ENCODE measurements around the gene SKOR1.

GRCh38 chr15:67840749-67841512, 15.6 kb downstream of the SKOR1 start:
- TF ChIP-seq CTCF (IDR thresholded peaks at IDR 0.05) (no peak), EP300 (IDR thresholded peaks at IDR 0.05) (no peak), POLR2A (IDR thresholded peaks at IDR 0.05) (no peak), POLR2AphosphoS5 (IDR thresholded peaks at IDR 0.05) (no peak)

Data from suprapubic skin (tissue), 4 donors.